NB4 (cell line): Measurements from ENCODE around the gene MYLK.

ENCODE experiments used
- DNase-seq: peaks from one replicate; pipeline ENCODE4 v3.0.0; 2010; ENCODE audit warnings: low read depth
- H3K4me3 ChIP-seq: one replicate; pipeline ENCODE4 v1.5.1; 2011; ENCODE audit warnings: mild to moderate bottlenecking, low read depth, low read length, moderate library complexity
- MYC ChIP-seq: IDR thresholded peaks from 2 replicates; pipeline ENCODE4 v1.6.1; 2011; ENCODE audit warnings: low read depth, low read length
- POLR2A ChIP-seq: IDR thresholded peaks from 2 replicates; pipeline ENCODE4 v1.6.1; 2011; ENCODE audit warnings: mild to moderate bottlenecking; ENCODE audit not compliant: insufficient read length; ENCODE audit errors: extremely low read depth
- TF ChIP-seq, protein P1 (sequence below): IDR thresholded peaks from 2 replicates; pipeline ENCODE4 v1.6.1; 2011; ENCODE audit warnings: low read depth, low read length
- TF ChIP-seq, protein P2 (sequence below): IDR thresholded peaks from one replicate; pipeline ENCODE4 v1.5.1; 2012; ENCODE audit warnings: low read depth, low read length

The MYLK gene, protein sequence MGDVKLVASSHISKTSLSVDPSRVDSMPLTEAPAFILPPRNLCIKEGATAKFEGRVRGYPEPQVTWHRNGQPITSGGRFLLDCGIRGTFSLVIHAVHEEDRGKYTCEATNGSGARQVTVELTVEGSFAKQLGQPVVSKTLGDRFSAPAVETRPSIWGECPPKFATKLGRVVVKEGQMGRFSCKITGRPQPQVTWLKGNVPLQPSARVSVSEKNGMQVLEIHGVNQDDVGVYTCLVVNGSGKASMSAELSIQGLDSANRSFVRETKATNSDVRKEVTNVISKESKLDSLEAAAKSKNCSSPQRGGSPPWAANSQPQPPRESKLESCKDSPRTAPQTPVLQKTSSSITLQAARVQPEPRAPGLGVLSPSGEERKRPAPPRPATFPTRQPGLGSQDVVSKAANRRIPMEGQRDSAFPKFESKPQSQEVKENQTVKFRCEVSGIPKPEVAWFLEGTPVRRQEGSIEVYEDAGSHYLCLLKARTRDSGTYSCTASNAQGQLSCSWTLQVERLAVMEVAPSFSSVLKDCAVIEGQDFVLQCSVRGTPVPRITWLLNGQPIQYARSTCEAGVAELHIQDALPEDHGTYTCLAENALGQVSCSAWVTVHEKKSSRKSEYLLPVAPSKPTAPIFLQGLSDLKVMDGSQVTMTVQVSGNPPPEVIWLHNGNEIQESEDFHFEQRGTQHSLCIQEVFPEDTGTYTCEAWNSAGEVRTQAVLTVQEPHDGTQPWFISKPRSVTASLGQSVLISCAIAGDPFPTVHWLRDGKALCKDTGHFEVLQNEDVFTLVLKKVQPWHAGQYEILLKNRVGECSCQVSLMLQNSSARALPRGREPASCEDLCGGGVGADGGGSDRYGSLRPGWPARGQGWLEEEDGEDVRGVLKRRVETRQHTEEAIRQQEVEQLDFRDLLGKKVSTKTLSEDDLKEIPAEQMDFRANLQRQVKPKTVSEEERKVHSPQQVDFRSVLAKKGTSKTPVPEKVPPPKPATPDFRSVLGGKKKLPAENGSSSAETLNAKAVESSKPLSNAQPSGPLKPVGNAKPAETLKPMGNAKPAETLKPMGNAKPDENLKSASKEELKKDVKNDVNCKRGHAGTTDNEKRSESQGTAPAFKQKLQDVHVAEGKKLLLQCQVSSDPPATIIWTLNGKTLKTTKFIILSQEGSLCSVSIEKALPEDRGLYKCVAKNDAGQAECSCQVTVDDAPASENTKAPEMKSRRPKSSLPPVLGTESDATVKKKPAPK (N-terminal part only)

DNA sequence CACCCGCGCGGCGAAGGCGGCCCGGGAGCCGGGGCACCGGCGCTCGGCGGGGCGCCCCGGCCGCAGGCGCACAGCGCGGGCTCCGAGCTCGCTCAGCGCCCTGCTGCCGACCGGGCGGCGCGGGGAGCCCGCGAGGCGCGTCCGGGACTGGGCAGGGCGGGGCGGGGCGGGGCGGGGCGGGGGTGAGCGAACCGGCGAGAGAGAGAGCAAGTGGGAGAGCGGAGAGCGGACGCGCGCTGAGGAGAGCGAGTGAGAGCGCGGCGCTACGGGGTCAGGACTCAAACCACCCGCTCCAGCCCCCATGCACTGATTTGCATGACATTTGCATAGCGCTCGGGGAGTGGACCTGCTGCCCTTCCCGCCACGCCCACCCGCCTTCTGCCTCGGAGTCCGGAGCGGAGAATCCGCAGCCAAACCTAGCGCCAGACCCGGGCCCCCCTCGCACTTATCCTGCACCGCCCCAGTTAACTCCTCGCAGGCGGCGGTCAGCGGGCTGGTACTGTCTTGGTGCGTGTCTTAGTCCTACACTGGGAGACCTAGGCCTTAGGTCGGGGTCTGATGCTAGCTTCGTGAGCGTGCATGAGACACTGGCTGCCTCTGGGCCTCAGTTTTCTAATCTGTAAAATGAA is at the start of gene MYLK:
Gene MYLK, minus strand, starts transcription at position 130 of the 629 bp plus-strand sequence. CDS start 90,491 bp downstream, outside the sequence.
- TF ChIP-seq, protein P1, sequence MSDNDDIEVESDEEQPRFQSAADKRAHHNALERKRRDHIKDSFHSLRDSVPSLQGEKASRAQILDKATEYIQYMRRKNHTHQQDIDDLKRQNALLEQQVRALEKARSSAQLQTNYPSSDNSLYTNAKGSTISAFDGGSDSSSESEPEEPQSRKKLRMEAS = no peak
- TF ChIP-seq, protein P2, sequence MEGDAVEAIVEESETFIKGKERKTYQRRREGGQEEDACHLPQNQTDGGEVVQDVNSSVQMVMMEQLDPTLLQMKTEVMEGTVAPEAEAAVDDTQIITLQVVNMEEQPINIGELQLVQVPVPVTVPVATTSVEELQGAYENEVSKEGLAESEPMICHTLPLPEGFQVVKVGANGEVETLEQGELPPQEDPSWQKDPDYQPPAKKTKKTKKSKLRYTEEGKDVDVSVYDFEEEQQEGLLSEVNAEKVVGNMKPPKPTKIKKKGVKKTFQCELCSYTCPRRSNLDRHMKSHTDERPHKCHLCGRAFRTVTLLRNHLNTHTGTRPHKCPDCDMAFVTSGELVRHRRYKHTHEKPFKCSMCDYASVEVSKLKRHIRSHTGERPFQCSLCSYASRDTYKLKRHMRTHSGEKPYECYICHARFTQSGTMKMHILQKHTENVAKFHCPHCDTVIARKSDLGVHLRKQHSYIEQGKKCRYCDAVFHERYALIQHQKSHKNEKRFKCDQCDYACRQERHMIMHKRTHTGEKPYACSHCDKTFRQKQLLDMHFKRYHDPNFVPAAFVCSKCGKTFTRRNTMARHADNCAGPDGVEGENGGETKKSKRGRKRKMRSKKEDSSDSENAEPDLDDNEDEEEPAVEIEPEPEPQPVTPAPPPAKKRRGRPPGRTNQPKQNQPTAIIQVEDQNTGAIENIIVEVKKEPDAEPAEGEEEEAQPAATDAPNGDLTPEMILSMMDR = no peak
- TF ChIP-seq MYC (no peak), POLR2A (no peak)
- peak; percentile 79 for DNase-seq
- no peak within 1 kb of the TSS for H3K4me3 ChIP-seq

DNA sequence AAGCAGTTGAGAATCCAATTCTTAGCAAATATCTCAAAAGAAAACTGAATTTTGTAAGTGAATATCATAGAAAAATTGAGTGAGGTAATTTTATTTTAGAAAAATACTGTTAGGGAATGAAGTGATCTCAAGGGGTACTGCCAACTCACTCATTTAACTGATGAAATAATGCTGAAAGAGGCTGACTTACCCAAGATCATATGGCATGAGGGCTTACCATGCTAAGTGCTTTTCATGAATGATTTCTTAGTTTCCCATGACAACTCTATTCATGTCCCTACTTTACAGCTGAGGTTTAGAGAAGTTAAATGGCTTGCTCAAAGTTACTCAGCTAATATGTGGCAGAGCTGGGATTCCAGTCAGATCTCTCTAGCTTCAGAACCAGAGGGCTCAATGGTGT is 46.3 kb upstream of the MYLK start:
- no peak overlapping the region for H3K4me3 ChIP-seq
- DNase-seq = no peak
- TF ChIP-seq MYC (no peak), POLR2A (no peak)
- TF ChIP-seq, protein P2 = no peak
- TF ChIP-seq, protein P1 = no peak

DNA sequence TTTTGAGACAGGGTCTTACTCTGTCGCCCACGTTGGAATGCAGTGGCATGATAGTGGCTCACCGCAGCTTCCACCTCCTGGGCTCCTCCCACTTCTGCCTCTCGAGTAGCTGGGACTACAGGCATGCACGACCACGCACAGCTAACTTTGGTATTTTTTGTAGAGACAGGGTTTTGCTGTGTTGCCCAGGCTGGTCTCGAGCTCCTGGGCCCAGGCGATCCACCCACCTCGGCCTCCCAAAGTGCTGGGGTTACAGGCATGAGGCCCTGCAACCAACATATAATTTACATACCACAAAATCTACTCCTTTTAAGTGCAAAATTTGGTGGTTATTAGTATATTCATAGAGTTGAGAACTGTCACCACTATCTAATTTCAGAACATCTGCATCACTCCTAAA is 45.2 kb upstream of the MYLK start:
- TF ChIP-seq, protein P1 = no peak
- TF ChIP-seq MYC (no peak), POLR2A (no peak)
- TF ChIP-seq, protein P2 = no peak
- no peak for DNase-seq
- no peak overlapping the region for H3K4me3 ChIP-seq

DNA sequence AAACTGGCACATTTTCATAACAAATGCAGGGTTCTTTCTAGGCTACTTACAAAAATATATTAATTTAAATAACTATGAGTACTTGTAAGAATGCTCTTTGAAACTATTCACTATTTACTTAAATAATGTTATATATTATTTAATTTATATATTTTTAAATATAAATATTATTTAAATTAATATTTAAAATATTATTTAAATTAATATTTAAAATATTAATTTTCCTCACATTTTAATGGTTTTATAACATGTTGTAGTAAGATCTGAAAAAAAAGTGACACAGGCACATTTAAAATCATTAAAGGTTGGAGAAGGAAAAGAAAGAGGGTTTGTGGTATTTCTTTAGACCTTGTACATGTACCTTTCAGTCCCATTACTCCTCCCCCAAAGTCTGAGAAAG is 42.3 kb upstream of the MYLK start:
- TF ChIP-seq, protein P2 = no peak
- TF ChIP-seq POLR2A (no peak), MYC (no peak)
- TF ChIP-seq, protein P1 = no peak
- no peak for DNase-seq
- H3K4me3 ChIP-seq = no peak overlapping the region

DNA sequence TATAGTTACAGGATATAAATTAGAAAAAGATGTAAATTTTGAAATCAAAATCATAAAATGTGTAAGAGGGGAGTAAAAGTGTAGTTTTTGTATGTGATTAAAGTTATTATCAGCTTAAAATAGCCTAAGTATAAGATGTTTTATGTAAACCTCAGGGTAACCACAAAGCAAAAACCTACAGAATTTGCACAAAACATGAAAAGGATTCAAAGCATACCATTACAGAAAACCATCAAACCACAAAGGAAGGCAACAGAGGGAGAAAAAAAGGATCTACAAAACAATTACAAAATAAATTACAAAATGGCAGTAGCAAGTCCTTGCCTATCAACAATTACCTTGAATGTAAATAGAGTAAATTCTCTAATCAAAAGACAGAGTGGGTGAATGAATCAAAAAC is 36.7 kb upstream of the MYLK start:
- H3K4me3 ChIP-seq = no peak overlapping the region
- no peak for DNase-seq
- TF ChIP-seq, protein P1 = no peak
- no peak for TF ChIP-seq POLR2A
